ENCODE measurements around the gene RARB. TPM values are rescaled to one million over a fixed set of nuclear protein-coding genes. Genes with fewer than 3 reads are reported as not detected.
A peak's percentile ranks its signal among the peaks of the same experiment; 100 is the strongest.

The RARB gene
- total RNA-seq, 1 donor from 2014 or later: 1.8 TPM

DNA sequence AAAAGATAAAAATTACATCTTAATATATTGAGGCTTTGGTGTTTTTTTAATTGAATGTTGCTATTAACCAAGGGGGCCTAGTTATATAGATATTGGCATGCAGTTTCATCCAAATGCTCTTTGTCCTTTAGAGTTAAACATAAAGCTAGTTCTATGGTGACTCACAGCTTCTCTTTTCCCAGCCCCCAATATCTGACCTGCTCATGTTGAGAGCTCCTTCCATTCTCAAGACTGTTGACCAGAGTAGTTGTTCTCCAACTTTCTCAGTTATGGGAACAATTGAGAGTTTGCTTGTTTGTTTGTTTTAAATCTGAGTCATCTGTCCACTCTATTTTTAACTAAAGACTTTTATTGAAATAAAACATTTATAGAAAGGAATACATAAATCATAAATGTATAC lies 15.8 kb upstream of the RARB start:
- no peak overlapping the region for H3K4me2 ChIP-seq
- TF ChIP-seq, protein P1, sequence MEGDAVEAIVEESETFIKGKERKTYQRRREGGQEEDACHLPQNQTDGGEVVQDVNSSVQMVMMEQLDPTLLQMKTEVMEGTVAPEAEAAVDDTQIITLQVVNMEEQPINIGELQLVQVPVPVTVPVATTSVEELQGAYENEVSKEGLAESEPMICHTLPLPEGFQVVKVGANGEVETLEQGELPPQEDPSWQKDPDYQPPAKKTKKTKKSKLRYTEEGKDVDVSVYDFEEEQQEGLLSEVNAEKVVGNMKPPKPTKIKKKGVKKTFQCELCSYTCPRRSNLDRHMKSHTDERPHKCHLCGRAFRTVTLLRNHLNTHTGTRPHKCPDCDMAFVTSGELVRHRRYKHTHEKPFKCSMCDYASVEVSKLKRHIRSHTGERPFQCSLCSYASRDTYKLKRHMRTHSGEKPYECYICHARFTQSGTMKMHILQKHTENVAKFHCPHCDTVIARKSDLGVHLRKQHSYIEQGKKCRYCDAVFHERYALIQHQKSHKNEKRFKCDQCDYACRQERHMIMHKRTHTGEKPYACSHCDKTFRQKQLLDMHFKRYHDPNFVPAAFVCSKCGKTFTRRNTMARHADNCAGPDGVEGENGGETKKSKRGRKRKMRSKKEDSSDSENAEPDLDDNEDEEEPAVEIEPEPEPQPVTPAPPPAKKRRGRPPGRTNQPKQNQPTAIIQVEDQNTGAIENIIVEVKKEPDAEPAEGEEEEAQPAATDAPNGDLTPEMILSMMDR (IDR thresholded peaks at IDR 0.05): no peak
- no peak for TF ChIP-seq EZH2phosphoT487 (IDR thresholded peaks at IDR 0.05)
- TF ChIP-seq EZH2 (IDR thresholded peaks at IDR 0.05): no peak
- no peak overlapping the region for H2AFZ ChIP-seq (replicated peaks)
- no peaks in the 10 kb centered on the region for H3K36me3 ChIP-seq
- Mint-ChIP-seq H3K27me3 (ENCODE audit: insufficient read depth, low read depth) (no peaks in the 10 kb centered on the region), H3K36me3 (no peaks in the 10 kb centered on the region), H3K27ac (no peak overlapping the region), H3K4me3 (no peak overlapping the region), H3K9me3 (peaks cover 18% of the 10 kb centered on the region), H3K4me1 (no peaks in the 10 kb centered on the region)
- H3K9ac ChIP-seq: no peak overlapping the region
- no peaks in the 10 kb centered on the region for H3K4me1 ChIP-seq
- H3K27me3 ChIP-seq: no peaks in the 10 kb centered on the region
- H4K20me1 ChIP-seq (ENCODE audit: low read depth): no peaks in the 10 kb centered on the region
- no peaks in the 10 kb centered on the region for H3K79me2 ChIP-seq (ENCODE audit: low read depth)
- no peak overlapping the region for H3K27ac ChIP-seq
- H3K4me3 ChIP-seq: no peak overlapping the region
- H3K9me3 ChIP-seq (ENCODE audit: low read depth): no peaks in the 10 kb centered on the region
- no peaks in the 10 kb centered on the region for H3F3A ChIP-seq (ENCODE audit: low read depth)
- DNase-seq (ENCODE audit: low spot score): no peak

DNA sequence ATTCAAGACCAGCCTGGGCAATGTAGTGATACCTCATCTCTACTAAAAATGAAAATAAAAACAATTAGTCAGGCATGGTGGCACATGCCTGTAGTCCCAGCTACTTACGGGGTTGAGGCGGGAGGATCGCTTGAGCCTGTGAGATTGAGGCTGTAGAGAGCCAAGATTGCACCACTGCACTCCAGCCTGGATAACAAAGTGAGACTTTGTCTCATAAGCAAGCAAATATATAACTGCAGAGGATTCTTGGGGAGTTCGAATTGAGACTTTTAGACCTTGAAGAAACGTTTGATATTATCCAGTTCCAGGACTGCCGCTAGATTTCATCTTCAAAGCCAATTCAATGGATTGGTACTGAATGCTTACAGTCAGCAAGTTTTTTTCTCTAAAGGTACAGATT lies 11.9 kb upstream of the RARB start:
- H3K4me1 Mint-ChIP-seq: peaks cover 17% of the 10 kb centered on the region
- no peak for DNase-seq (ENCODE audit: low spot score)
- peaks cover 2% of the 10 kb centered on the region for H3K36me3 Mint-ChIP-seq
- no peaks in the 10 kb centered on the region for H3K27me3 Mint-ChIP-seq (ENCODE audit: insufficient read depth, low read depth)
- Histone ChIP-seq H3K27me3 (no peaks in the 10 kb centered on the region), H3K4me1 (peaks cover 16% of the 10 kb centered on the region), H3K9me3 (ENCODE audit: low read depth) (peaks cover 3% of the 10 kb centered on the region), H3K27ac (no peak overlapping the region), H3F3A (ENCODE audit: low read depth) (peaks cover 9% of the 10 kb centered on the region), H3K79me2 (ENCODE audit: low read depth) (no peaks in the 10 kb centered on the region), H3K36me3 (no peaks in the 10 kb centered on the region), H3K4me2 (no peak overlapping the region), H3K9ac (no peak overlapping the region), H4K20me1 (ENCODE audit: low read depth) (no peaks in the 10 kb centered on the region), H2AFZ (replicated peaks) (no peak overlapping the region), H3K4me3 (no peak overlapping the region)
- H3K9me3 Mint-ChIP-seq: peaks cover 23% of the 10 kb centered on the region
- no peak overlapping the region for H3K27ac Mint-ChIP-seq
- no peak overlapping the region for H3K4me3 Mint-ChIP-seq
- no peak for TF ChIP-seq EZH2phosphoT487 (IDR thresholded peaks at IDR 0.05)
- TF ChIP-seq, protein P1 (IDR thresholded peaks at IDR 0.05): no peak
- no peak for TF ChIP-seq EZH2 (IDR thresholded peaks at IDR 0.05)

GRCh38 chr3:25418596-25418995 lies 9.5 kb upstream of the RARB start:
- H3K27me3 Mint-ChIP-seq (ENCODE audit: insufficient read depth, low read depth): no peaks in the 10 kb centered on the region
- H3K4me2 ChIP-seq: no peak overlapping the region
- peak overlapping the region; percentile 77 for H3K27ac Mint-ChIP-seq
- H3K27me3 ChIP-seq: no peaks in the 10 kb centered on the region
- H2AFZ ChIP-seq (replicated peaks): no peak overlapping the region
- peaks cover 9% of the 10 kb centered on the region for H3F3A ChIP-seq (ENCODE audit: low read depth)
- H3K9me3 ChIP-seq (ENCODE audit: low read depth): peaks cover 3% of the 10 kb centered on the region
- no peaks in the 10 kb centered on the region for H4K20me1 ChIP-seq (ENCODE audit: low read depth)
- no peak overlapping the region for H3K4me3 Mint-ChIP-seq
- H3K27ac ChIP-seq: no peak overlapping the region
- H3K9ac ChIP-seq: no peak overlapping the region
- no peaks in the 10 kb centered on the region for H3K36me3 ChIP-seq
- peaks cover 2% of the 10 kb centered on the region for H3K36me3 Mint-ChIP-seq
- peaks cover 17% of the 10 kb centered on the region for H3K4me1 ChIP-seq
- no peaks in the 10 kb centered on the region for H3K79me2 ChIP-seq (ENCODE audit: low read depth)
- TF ChIP-seq EZH2phosphoT487 (IDR thresholded peaks at IDR 0.05) (no peak), EZH2 (IDR thresholded peaks at IDR 0.05) (no peak)
- TF ChIP-seq, protein P1 (IDR thresholded peaks at IDR 0.05): no peak
- peaks cover 20% of the 10 kb centered on the region for H3K4me1 Mint-ChIP-seq
- H3K4me3 ChIP-seq: no peak overlapping the region
- DNase-seq (ENCODE audit: low spot score): no peak
- H3K9me3 Mint-ChIP-seq: peaks cover 18% of the 10 kb centered on the region
